ENCODE results near the gene PLEKHJ1. TPM values are rescaled to one million over a fixed set of nuclear protein-coding genes. Genes with fewer than 3 reads are reported as not detected.
A peak's percentile ranks its signal among the peaks of the same experiment; 100 is the strongest.
"Not testable (repeated sequence)": the region's sequence is repeated elsewhere in the genome, so short reads cannot be mapped to it uniquely, and the experiment has no call there.

Gene PLEKHJ1
- 10 to 100 TPM; 36.1 to 78.0 (median 62.9) TPM for total RNA-seq

GRCh38 chr19:2236314-2237050 is at the start of gene PLEKHJ1, which contains the start of gene SF3A2:
PLEKHJ1 (minus strand) TSS chr19:2236329; CDS start chr19:2236248, 81 bp downstream.
SF3A2 (plus strand) TSS chr19:2236824; CDS start chr19:2243419, 6,595 bp downstream.
- peaks cover 19% of the 10 kb centered on the region for H3K36me3 ChIP-seq
- H3K27ac ChIP-seq: peak within 1 kb of the TSS; percentile 94
- no peaks in the 10 kb centered on the region for H3K9me3 ChIP-seq
- H3K4me1 ChIP-seq: peaks cover 81% of the 10 kb centered on the region
- H3K27me3 ChIP-seq: no peaks in the 10 kb centered on the region
- DNase-seq (ENCODE audit: low spot score in 2 of 2): peak; percentile 98
- WGBS: no CpG with 5 or more reads among the region's 80 CpGs
- TF ChIP-seq CTCF (IDR thresholded peaks at IDR 0.05) (peak; percentile 99 to 100), POLR2A (IDR thresholded peaks at IDR 0.05) (peak in 1 of 2 donors; percentile 55), POLR2AphosphoS5 (IDR thresholded peaks at IDR 0.05) (peak; percentile 36 to 92 (median 83)), EP300 (IDR thresholded peaks at IDR 0.05) (no peak)
- H3K4me3 ChIP-seq: peak within 1 kb of the TSS; percentile 92

- Histone ChIP-seq H3K36me3 (no peaks in the 10 kb centered on the region), H3K27me3 (peaks cover 7% of the 10 kb centered on the region), H3K9me3 (no peaks in the 10 kb centered on the region), H3K4me1 (peaks cover 17% of the 10 kb centered on the region), H3K4me3 (no peak overlapping the region), H3K27ac (no peak overlapping the region)
- TF ChIP-seq POLR2A (IDR thresholded peaks at IDR 0.05) (no peak), POLR2AphosphoS5 (IDR thresholded peaks at IDR 0.05) (no peak), CTCF (IDR thresholded peaks at IDR 0.05) (no peak)
- 96% methylated on average over 8 of the region's 8 CpGs for WGBS
- no peak for DNase-seq (ENCODE audit: low spot score in 2 of 2)
Measured at GRCh38 chr19:2283835-2284507, 47.8 kb upstream of the PLEKHJ1 start.

- Histone ChIP-seq H3K4me1 (peaks cover 17% of the 10 kb centered on the region), H3K27me3 (no peaks in the 10 kb centered on the region), H3K4me3 (peak overlapping the region; percentile 42), H3K9me3 (no peaks in the 10 kb centered on the region), H3K27ac (no peak overlapping the region), H3K36me3 (no peaks in the 10 kb centered on the region)
- WGBS: 83% methylated on average over 9 of the region's 11 CpGs
- TF ChIP-seq POLR2AphosphoS5 (IDR thresholded peaks at IDR 0.05): no peak
- no peak for TF ChIP-seq EP300 (IDR thresholded peaks at IDR 0.05)
- no peak for TF ChIP-seq POLR2A (IDR thresholded peaks at IDR 0.05)
- no peak for TF ChIP-seq CTCF (IDR thresholded peaks at IDR 0.05)
- no peak for DNase-seq (ENCODE audit: low spot score in 2 of 2)
Measured at GRCh38 chr19:2282862-2283237, 46.7 kb upstream of the PLEKHJ1 start.

GRCh38 chr19:2282062-2282861 is 46.1 kb upstream of the PLEKHJ1 start, which contains the start of gene PEAK3:
PEAK3 (minus strand) TSS chr19:2282175; CDS start chr19:2280931, 1,244 bp downstream.
- no peak for TF ChIP-seq CTCF (IDR thresholded peaks at IDR 0.05)
- TF ChIP-seq POLR2A (IDR thresholded peaks at IDR 0.05): peak in 1 of 2 donors; percentile 14
- TF ChIP-seq POLR2AphosphoS5 (IDR thresholded peaks at IDR 0.05): no peak
- 57% methylated on average over 15 of the region's 41 CpGs for WGBS
- Histone ChIP-seq H3K27ac (no peak within 1 kb of the TSS), H3K4me1 (peaks cover 17% of the 10 kb centered on the region), H3K4me3 (peak within 1 kb of the TSS; percentile 42), H3K27me3 (no peaks in the 10 kb centered on the region), H3K36me3 (no peaks in the 10 kb centered on the region), H3K9me3 (no peaks in the 10 kb centered on the region)
- DNase-seq (ENCODE audit: low spot score in 2 of 2): peak; percentile 81 to 91

- H3K27ac ChIP-seq; H3K27me3 ChIP-seq; H3K9me3 ChIP-seq; H3K36me3 ChIP-seq; DNase-seq (ENCODE audit: low spot score in 2 of 2): not testable (repeated sequence)
- Histone ChIP-seq H3K4me3 (peak overlapping the region; percentile 42), H3K4me1 (peaks cover 19% of the 10 kb centered on the region)
- WGBS: 61% methylated on average over 4 of the region's 16 CpGs
Measured at GRCh38 chr19:2281265-2282061, 45.3 kb upstream of the PLEKHJ1 start.

Measured in suprapubic skin (tissue), 4 donors.